NCI-H128 (cell line): ENCODE results near the gene KCNRG.
"Not testable (repeated sequence)": the region's sequence is repeated elsewhere in the genome, so short reads cannot be mapped to it uniquely, and the experiment has no call there.

Source experiments
- DNase-seq: peaks from one replicate; lab custom pipeline; 2025; ENCODE audit not compliant: unreplicated experiment; lab: John Stamatoyannopoulos, UW

Gene KCNRG

GRCh38 chr13:50011461-50011860 is 3.8 kb upstream of the KCNRG start:
- DNase-seq = no peak

- no peak for DNase-seq
These were observed 2.7 kb upstream of the KCNRG start for GRCh38 chr13:50012396-50013169.

GRCh38 chr13:50014386-50014785 is 858 bp upstream of the KCNRG start:
- no peak for DNase-seq

GRCh38 chr13:50015750-50016149 is 506 bp downstream of the KCNRG start:
- no peak for DNase-seq

- DNase-seq = no peak
These were observed 1.2 kb downstream of the KCNRG start for GRCh38 chr13:50016444-50016843.

GRCh38 chr13:50017819-50018218 is 2.6 kb downstream of the KCNRG start:
- no peak for DNase-seq

GRCh38 chr13:50025436-50025835 is 10.2 kb downstream of the KCNRG start:
- DNase-seq = no peak

GRCh38 chr13:50026788-50027473 is 11.7 kb downstream of the KCNRG start:
- no peak for DNase-seq

- no peak for DNase-seq
These were observed 15.1 kb downstream of the KCNRG start for GRCh38 chr13:50030315-50030714.

- no peak for DNase-seq
These were observed 18.5 kb downstream of the KCNRG start for GRCh38 chr13:50033725-50034124.

GRCh38 chr13:50037788-50038187 is 22.5 kb downstream of the KCNRG start:
- DNase-seq = no peak

GRCh38 chr13:50038266-50038665 is 23.0 kb downstream of the KCNRG start:
- no peak for DNase-seq

- no peak for DNase-seq
These were observed 37.2 kb downstream of the KCNRG start for GRCh38 chr13:50052478-50052877.

- no peak for DNase-seq
These were observed 38.6 kb downstream of the KCNRG start for GRCh38 chr13:50053844-50054243.

GRCh38 chr13:50055454-50055853 is 40.2 kb downstream of the KCNRG start:
- DNase-seq = no peak

- DNase-seq = no peak
These were observed 45.5 kb downstream of the KCNRG start for GRCh38 chr13:50060718-50061117.

GRCh38 chr13:50062336-50062735 is 47.1 kb downstream of the KCNRG start:
- DNase-seq = not testable (repeated sequence)

GRCh38 chr13:50065712-50066111 is 50.5 kb downstream of the KCNRG start:
- no peak for DNase-seq

GRCh38 chr13:50068508-50068907 is 53.3 kb downstream of the KCNRG start:
- DNase-seq = no peak

GRCh38 chr13:50069261-50069660 is 54.0 kb downstream of the KCNRG start:
- DNase-seq = no peak

GRCh38 chr13:50070186-50070585 is 54.9 kb downstream of the KCNRG start:
- DNase-seq = no peak
